GM12878 (cell line): Measurements from ENCODE around the gene KBTBD3. TPM values are rescaled to one million over a fixed set of nuclear protein-coding genes. Genes with fewer than 3 reads are reported as not detected.

Experiments
- ATAC-seq: fragments of 200-7000 bp; cut with Tn5 transposase; 3 replicates; pipeline ENCODE4 v1.9.1; 2020; ENCODE audit warnings: mild to moderate bottlenecking, moderate library complexity
- BruUV-seq: library from RNA; stranded (reverse); fragments of 400-500 nt; replicated peaks from 2 replicates; lab custom pipeline; 2021; lab: Mats Ljungman, UMichigan
- CTCF ChIA-PET: fragments of 300-600 bp; sonication (Branson Sonifier 250); formaldehyde crosslinking; extraction: SDS; loops from one replicate; lab custom pipeline; 2021; ENCODE audit warnings: inconsistent platforms; lab: Yijun Ruan, JAX
- POLR2A ChIA-PET: fragments of 350-600 bp; formaldehyde crosslinking; extraction: SDS; loops from one replicate; lab custom pipeline; 2021; ENCODE audit warnings: inconsistent platforms; lab: Charles Lee
- RAD21 ChIA-PET: fragments of 300-600 bp; sonication (Branson Sonifier 250); formaldehyde crosslinking; loops from one replicate; lab custom pipeline; 2023; ENCODE audit warnings: antibody characterized with exemption; ENCODE audit not compliant: unreplicated experiment; lab: Charles Lee
- SMC1A ChIA-PET: fragments of 300-600 bp; sonication (Branson Sonifier 250); formaldehyde crosslinking; loops from one replicate; lab custom pipeline; 2023; ENCODE audit not compliant: unreplicated experiment, uncharacterized antibody; lab: Charles Lee
- DNase-seq: peaks from one replicate; pipeline ENCODE4 v3.0.0-alpha.2; 2011; ENCODE audit warnings: low read depth, low spot score
- FAIRE-seq: peaks from 3 replicates; lab custom pipeline; 2011; peaks lifted over from hg19 to GRCh38; lab: Jason Lieb, UNC
- H2AFZ ChIP-seq: 2 replicates; pipeline ENCODE4 v1.6.0; 2011; ENCODE audit warnings: low read depth, low read length, control low read depth; ENCODE audit not compliant: control insufficient read depth
- H3K27ac ChIP-seq: 2 replicates; pipeline ENCODE4 v1.5.1; 2011; ENCODE audit warnings: control low read depth; ENCODE audit not compliant: control insufficient read depth, insufficient read depth
- H3K27me3 ChIP-seq, 2 experiments: replicated peaks in 1 of 2; 2 replicates each; pipeline versions ENCODE4 v1.6.0 to v1.6.1; 2011; ENCODE audit warnings: low read length in 1 of 2; ENCODE audit not compliant: control insufficient read depth in 2 of 2, insufficient read depth in 2 of 2
- H3K36me3 ChIP-seq, 2 experiments: 2 replicates each; pipeline ENCODE4 v1.5.1; 2011; ENCODE audit warnings: low read length in 1 of 2; ENCODE audit not compliant: control insufficient read depth in 2 of 2, insufficient read depth in 2 of 2
- H3K4me1 ChIP-seq: 2 replicates; pipeline ENCODE4 v1.6.1; 2011; ENCODE audit warnings: mild to moderate bottlenecking, low read length, moderate library complexity, mixed read lengths; ENCODE audit not compliant: control insufficient read depth, insufficient read depth
- H3K4me2 ChIP-seq: 2 replicates; pipeline ENCODE4 v1.6.0; 2011; ENCODE audit warnings: control low read depth; ENCODE audit not compliant: control insufficient read depth, insufficient read depth
- H3K4me3 ChIP-seq: fragments of 200-600 bp; sonication (generic); 2 replicates; pipeline ENCODE4 v1.5.1; 2016
- H3K79me2 ChIP-seq: 2 replicates; pipeline ENCODE4 v1.6.0; 2011; ENCODE audit warnings: low read length; ENCODE audit not compliant: control insufficient read depth, insufficient read depth
- H3K9ac ChIP-seq: 2 replicates; pipeline ENCODE4 v1.8.0; 2011; ENCODE audit warnings: low read length, control low read depth, mixed read lengths; ENCODE audit not compliant: control insufficient read depth, insufficient read depth
- H3K9me3 ChIP-seq: replicated peaks from 3 replicates; pipeline ENCODE4 v1.5.1; 2011; ENCODE audit warnings: mild to moderate bottlenecking, low read length; ENCODE audit not compliant: control insufficient read depth, insufficient read depth
- H4K20me1 ChIP-seq: 2 replicates; pipeline ENCODE4 v1.6.0; 2011; ENCODE audit not compliant: control insufficient read depth, insufficient read depth
- CEBPB ChIP-seq, 2 experiments: fragments of 150-350 bp in 1 of 2; IDR thresholded peaks; 2 replicates each; pipeline ENCODE4 v1.6.1; 2012 to 2014; ENCODE audit warnings: low read depth in 2 of 2, low read length in 2 of 2, borderline replicate concordance in 1 of 2, inconsistent platforms in 1 of 2
- NFYA ChIP-seq: IDR thresholded peaks from 2 replicates; pipeline ENCODE4 v1.6.1; 2011; ENCODE audit warnings: low read depth, mild to moderate bottlenecking, low read length, improper control_type of control experiment, borderline replicate concordance
- POLR2A ChIP-seq: IDR thresholded peaks from 2 replicates; pipeline ENCODE4 v1.6.1; 2011; ENCODE audit warnings: low read depth, mild to moderate bottlenecking, low read length
- POLR2AphosphoS2 ChIP-seq: IDR thresholded peaks from 2 replicates; pipeline ENCODE4 v1.6.1; 2011; ENCODE audit warnings: low read depth, mild to moderate bottlenecking, low read length, improper control_type of control experiment, moderate library complexity
- WGBS: methylation state at CpG from one replicate; pipeline ENCODE4 v1.1.6; 2016; ENCODE audit warnings: low lambda C conversion rate; ENCODE audit not compliant: insufficient replicate concordance, insufficient coverage; ENCODE audit errors: missing lambda C conversion rate; 5-methylcytosine and 5-hydroxymethylcytosine counted together
- in situ Hi-C: fragments of 300-500 bp; cut with MboI; formaldehyde crosslinking; loops from 9 replicates; pipeline ENCODE4 v1.14.3; 2018; ENCODE audit warnings: mixed read lengths
- intact Hi-C: fragments of 100-400 bp; cut with micrococcal nuclease; formaldehyde crosslinking; loops from one replicate; pipeline ENCODE4 v1.14.2; 2022; ENCODE audit not compliant: unreplicated experiment
- polyA plus RNA-seq, 11 experiments: library from polyadenylated mRNA; depleted of rRNA in 4 of 11; unstranded in 6 of 11; stranded (reverse) in 5 of 11; fragments of >200 nt; fragmentation: Nextera tagmentation in 4 of 11; fragmentation: Illumina TruSeq in 1 of 11; extraction: Ambion mirVana in 4 of 11; extraction: Trizol in 1 of 11; gene quantifications; 1 replicate in 1 of 11; 2 replicates in 10 of 11; pipeline versions ENCODE4 v1.2.1 to v1.2.3, GENCODE V29; 2011 to 2016; ENCODE audit warnings: inconsistent platforms in 2 of 11, missing spikeins in 2 of 11, low read depth in 1 of 11
- total RNA-seq, 4 experiments: library from RNA; depleted of rRNA in 3 of 4; stranded (reverse); fragments of >200 nt in 3 of 4; fragmentation: Illumina TruSeq in 1 of 4; extraction: Trizol in 1 of 4; gene quantifications; 2 replicates each; pipeline versions ENCODE4 v1.2.1 to v1.2.3, GENCODE V29; 2013 to 2021
- TF ChIP-seq, protein P1 (sequence below): fragments of 450-650 bp; IDR thresholded peaks from 2 replicates; pipeline ENCODE4 v1.6.1; 2018; ENCODE audit warnings: mild to moderate bottlenecking, low read depth, moderate library complexity; ENCODE audit not compliant: partially characterized antibody

The KBTBD3 gene
- total and polyA plus RNA-seq, 10 of the 15 experiments (the other 5 are each of a cell fraction or from before 2014, with no cell fraction given) = 1.9 to 18.1 (median 8.4) TPM

- TF ChIP-seq, protein P1, sequence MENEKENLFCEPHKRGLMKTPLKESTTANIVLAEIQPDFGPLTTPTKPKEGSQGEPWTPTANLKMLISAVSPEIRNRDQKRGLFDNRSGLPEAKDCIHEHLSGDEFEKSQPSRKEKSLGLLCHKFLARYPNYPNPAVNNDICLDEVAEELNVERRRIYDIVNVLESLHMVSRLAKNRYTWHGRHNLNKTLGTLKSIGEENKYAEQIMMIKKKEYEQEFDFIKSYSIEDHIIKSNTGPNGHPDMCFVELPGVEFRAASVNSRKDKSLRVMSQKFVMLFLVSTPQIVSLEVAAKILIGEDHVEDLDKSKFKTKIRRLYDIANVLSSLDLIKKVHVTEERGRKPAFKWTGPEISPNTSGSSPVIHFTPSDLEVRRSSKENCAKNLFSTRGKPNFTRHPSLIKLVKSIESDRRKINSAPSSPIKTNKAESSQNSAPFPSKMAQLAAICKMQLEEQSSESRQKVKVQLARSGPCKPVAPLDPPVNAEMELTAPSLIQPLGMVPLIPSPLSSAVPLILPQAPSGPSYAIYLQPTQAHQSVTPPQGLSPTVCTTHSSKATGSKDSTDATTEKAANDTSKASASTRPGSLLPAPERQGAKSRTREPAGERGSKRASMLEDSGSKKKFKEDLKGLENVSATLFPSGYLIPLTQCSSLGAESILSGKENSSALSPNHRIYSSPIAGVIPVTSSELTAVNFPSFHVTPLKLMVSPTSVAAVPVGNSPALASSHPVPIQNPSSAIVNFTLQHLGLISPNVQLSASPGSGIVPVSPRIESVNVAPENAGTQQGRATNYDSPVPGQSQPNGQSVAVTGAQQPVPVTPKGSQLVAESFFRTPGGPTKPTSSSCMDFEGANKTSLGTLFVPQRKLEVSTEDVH = no peak
- TF ChIP-seq, all 136 proteins: peak for 0
These were observed 63.1 kb downstream of the KBTBD3 start (continued) for GRCh38 chr11:106014035-106014434.

- intact Hi-C loops = no loop called here
- FAIRE-seq = no peak
These were observed 64.4 kb downstream of the KBTBD3 start for GRCh38 chr11:106012744-106013143.

More at GRCh38 chr11:106012744-106013143, 64.4 kb downstream of the KBTBD3 start:
- no peak overlapping the region for H3K4me3 ChIP-seq
- ATAC-seq (peak; percentile 33), DNase-seq (no peak)
- H3K27ac ChIP-seq = no peak overlapping the region
- ChIA-PET SMC1A (interaction anchor here (1.1 to 1.3 kb wide), 2 partner anchors 12 to 79 kb away, joined by 3 to 5 read pairs; no protein-coding TSS in a partner anchor), POLR2A (no interaction called here), RAD21 (no interaction called here), CTCF (interaction anchor here (1.1 kb wide), 1 partner anchor 12 kb away, joined by 3 read pairs; no protein-coding TSS in a partner anchor)
- no peak overlapping the region for H2AFZ ChIP-seq
- peaks cover 26% of the 10 kb centered on the region for H3K79me2 ChIP-seq
- H3K9me3 ChIP-seq = peaks cover 1% of the 10 kb centered on the region; the same call in 1 of the 3 replicates
- WGBS = 100% methylated on average over 3 of the region's 3 CpGs
- H4K20me1 ChIP-seq = no peaks in the 10 kb centered on the region
- no peak overlapping the region for H3K4me2 ChIP-seq
- H3K36me3 ChIP-seq = peaks cover 3 to 18% of the 10 kb centered on the region in 2 experiments
- TF ChIP-seq POLR2A (no peak), CEBPB (IDR thresholded peaks at IDR 0.05; ENCODE audit: borderline replicate concordance in 1 of 2, low read depth in 2 of 2, low read length in 2 of 2) (no peak), NFYA (no peak), POLR2AphosphoS2 (no peak)
- peaks cover 5% of the 10 kb centered on the region; the same call in 1 of the 2 replicates for H3K4me1 ChIP-seq
- H3K9ac ChIP-seq = no peak overlapping the region
- no peaks in the 10 kb centered on the region for H3K27me3 ChIP-seq
- in situ Hi-C loops = no loop called here
- no TSS peak for BruUV-seq
